ENCODE measurements around the gene HOXB1. TPM values are rescaled to one million over a fixed set of nuclear protein-coding genes. Genes with fewer than 3 reads are reported as not detected.

The HOXB1 gene
- total RNA-seq, 2 experiments from 2014 or later, result not detected

DNA sequence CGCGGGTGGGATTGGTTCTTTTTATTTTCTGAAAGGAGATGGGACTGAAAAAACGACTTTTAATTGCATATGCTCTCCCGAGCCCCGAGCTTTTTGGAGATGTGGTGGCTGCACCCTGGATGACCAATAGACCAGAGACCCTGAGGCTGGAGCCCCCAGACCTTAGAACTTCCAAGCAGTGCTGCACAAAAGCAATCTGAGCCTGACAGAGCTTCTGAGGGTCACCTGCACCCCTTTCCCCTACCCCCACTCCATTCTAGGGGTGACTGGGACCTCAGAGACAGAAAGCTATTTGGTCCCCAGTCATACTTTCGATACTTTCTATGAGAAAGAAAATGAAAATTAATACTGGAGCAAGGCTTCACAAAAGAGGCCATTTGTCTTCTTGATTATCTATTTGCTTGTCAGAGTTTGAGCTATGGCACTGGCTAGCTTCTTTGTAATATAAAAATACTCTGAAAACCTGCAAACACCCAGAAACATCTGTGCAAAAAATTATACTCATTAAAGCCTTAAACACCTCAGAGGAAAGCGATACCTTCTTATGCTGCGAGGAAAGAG is 43.8 kb upstream of the HOXB1 start:
- TF ChIP-seq, protein P1, sequence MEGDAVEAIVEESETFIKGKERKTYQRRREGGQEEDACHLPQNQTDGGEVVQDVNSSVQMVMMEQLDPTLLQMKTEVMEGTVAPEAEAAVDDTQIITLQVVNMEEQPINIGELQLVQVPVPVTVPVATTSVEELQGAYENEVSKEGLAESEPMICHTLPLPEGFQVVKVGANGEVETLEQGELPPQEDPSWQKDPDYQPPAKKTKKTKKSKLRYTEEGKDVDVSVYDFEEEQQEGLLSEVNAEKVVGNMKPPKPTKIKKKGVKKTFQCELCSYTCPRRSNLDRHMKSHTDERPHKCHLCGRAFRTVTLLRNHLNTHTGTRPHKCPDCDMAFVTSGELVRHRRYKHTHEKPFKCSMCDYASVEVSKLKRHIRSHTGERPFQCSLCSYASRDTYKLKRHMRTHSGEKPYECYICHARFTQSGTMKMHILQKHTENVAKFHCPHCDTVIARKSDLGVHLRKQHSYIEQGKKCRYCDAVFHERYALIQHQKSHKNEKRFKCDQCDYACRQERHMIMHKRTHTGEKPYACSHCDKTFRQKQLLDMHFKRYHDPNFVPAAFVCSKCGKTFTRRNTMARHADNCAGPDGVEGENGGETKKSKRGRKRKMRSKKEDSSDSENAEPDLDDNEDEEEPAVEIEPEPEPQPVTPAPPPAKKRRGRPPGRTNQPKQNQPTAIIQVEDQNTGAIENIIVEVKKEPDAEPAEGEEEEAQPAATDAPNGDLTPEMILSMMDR (IDR thresholded peaks at IDR 0.05), result no peak
- Mint-ChIP-seq H3K4me3 (no peak overlapping the region), H3K9me3 (no peaks in the 10 kb centered on the region), H3K36me3 (ENCODE audit: low read depth) (no peaks in the 10 kb centered on the region), H3K27ac (no peak overlapping the region), H3K4me1 (ENCODE audit: low read depth) (peaks cover 27% of the 10 kb centered on the region), H3K27me3 (peaks cover 57% of the 10 kb centered on the region)
- intact Hi-C loops (cut with DNase I, micrococcal nuclease), result no loop called here
- Histone ChIP-seq H3K4me3 (ENCODE audit: low read length) (no peak overlapping the region), H3K27me3 (ENCODE audit: control insufficient read depth in 1 of 2, insufficient read depth in 2 of 2, low read length in 2 of 2) (peaks cover 10 to 15% of the 10 kb centered on the region in 2 experiments), H3K9me3 (ENCODE audit: control insufficient read depth in 1 of 2, insufficient read depth in 1 of 2, low read length in 2 of 2) (no peaks in the 10 kb centered on the region), H3K4me1 (ENCODE audit: insufficient read depth, low read length) (peaks cover 34% of the 10 kb centered on the region), H3K27ac (ENCODE audit: low read depth in 1 of 2, low read length in 2 of 2) (no peak overlapping the region), H3K36me3 (ENCODE audit: insufficient read depth, low read length) (no peaks in the 10 kb centered on the region)
- ChIA-PET CTCF (interaction anchor here (1.0 kb wide), 1 partner anchor 223 kb away, joined by 7 read pairs; no protein-coding TSS in a partner anchor), POLR2A (no interaction called here)
- DNase-seq, result no peak
- no peak for ATAC-seq (ENCODE audit: poor library complexity)

DNA sequence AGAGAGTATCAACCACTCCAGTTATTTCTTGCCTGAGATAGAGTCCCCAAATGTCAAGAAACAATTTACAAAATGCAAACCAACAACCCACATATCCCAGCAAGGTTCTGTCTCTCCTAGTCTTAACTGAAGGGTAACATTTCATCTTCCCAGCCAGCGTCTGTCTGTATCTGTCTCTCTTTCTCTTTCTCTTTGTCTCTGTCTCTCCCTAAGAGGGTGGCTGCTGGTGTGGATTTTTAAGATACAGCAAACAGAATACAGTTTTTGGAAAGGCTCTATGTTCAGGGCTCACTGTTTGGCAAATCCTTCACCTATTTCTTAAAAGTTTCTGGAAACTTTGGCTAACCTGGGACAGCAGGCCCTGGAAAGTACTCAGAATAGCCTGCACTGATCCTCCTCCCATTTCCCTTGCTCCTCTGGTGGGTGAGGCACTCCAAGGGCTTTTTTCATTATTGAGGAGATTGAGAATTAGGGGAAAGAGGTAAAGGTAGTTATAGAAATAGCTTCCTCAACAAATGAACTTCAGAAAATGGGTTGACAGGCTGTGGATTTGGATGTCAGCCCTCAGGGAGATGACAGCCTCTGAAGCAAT is 41.1 kb upstream of the HOXB1 start:
- Histone ChIP-seq H3K4me3 (ENCODE audit: low read length) (no peak overlapping the region), H3K27me3 (ENCODE audit: control insufficient read depth in 1 of 2, insufficient read depth in 2 of 2, low read length in 2 of 2) (peaks cover 3 to 9% of the 10 kb centered on the region in 2 experiments), H3K4me1 (ENCODE audit: insufficient read depth, low read length) (peaks cover 15% of the 10 kb centered on the region), H3K9me3 (ENCODE audit: control insufficient read depth in 1 of 2, insufficient read depth in 1 of 2, low read length in 2 of 2) (no peaks in the 10 kb centered on the region), H3K27ac (ENCODE audit: low read depth in 1 of 2, low read length in 2 of 2) (no peak overlapping the region), H3K36me3 (ENCODE audit: insufficient read depth, low read length) (no peaks in the 10 kb centered on the region)
- Mint-ChIP-seq H3K27ac (no peak overlapping the region), H3K9me3 (no peaks in the 10 kb centered on the region), H3K4me3 (no peak overlapping the region), H3K36me3 (ENCODE audit: low read depth) (no peaks in the 10 kb centered on the region), H3K4me1 (ENCODE audit: low read depth) (peaks cover 9% of the 10 kb centered on the region), H3K27me3 (peaks cover 34% of the 10 kb centered on the region)
- POLR2A ChIA-PET, result no interaction called here
- TF ChIP-seq, protein P1 (IDR thresholded peaks at IDR 0.05), result no peak
- intact Hi-C loops (cut with DNase I, micrococcal nuclease), result no loop called here
- DNase-seq (no peak), ATAC-seq (ENCODE audit: poor library complexity) (no peak)
- CTCF ChIA-PET, result no interaction called here

DNA sequence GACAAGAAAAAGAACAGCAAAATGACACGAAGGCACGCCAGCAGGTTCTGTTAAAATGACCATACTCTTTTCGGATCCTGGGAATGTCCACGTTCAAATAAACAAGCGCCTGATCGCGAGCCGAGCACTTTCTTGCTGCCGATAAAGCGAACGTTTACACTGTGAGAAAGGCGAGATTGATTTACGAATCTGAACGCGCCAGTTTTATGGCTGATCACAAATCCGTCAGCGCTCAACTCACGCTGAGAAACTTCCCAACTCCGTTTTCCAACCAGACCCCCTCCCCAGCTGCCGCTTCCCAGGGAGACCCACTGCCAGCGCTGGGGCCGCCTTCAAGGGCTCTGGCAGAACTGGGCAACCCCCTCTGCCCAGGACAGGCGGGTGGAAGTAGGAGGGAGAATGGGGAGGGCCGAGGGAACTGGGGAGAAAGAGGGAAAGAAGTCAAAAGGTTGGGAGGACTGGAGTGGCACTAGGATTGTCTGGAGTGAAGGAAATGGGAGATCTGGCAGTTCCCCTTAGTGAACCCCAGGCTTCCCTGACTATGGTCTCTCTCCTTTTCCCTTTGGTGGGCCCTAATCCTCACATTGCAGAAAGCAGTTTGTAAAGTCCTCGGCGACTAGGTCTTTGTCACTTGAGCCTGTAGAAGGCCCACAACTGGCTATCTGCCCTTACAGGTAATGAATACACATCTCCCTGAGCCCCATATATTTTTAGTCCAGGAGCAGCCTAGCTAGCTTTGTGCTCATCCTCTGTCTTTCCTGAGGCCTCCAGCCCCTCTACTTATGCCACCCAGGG is 40.4 kb upstream of the HOXB1 start:
- ATAC-seq (ENCODE audit: poor library complexity), result no peak
- peaks cover 10% of the 10 kb centered on the region for H3K4me1 ChIP-seq (ENCODE audit: insufficient read depth, low read length)
- Mint-ChIP-seq H3K4me3 (no peak overlapping the region), H3K4me1 (ENCODE audit: low read depth) (peaks cover 5% of the 10 kb centered on the region), H3K27ac (no peak overlapping the region), H3K27me3 (peaks cover 31% of the 10 kb centered on the region), H3K36me3 (ENCODE audit: low read depth) (no peaks in the 10 kb centered on the region), H3K9me3 (no peaks in the 10 kb centered on the region)
- intact Hi-C loops (cut with DNase I, micrococcal nuclease), result no loop called here
- H3K36me3 ChIP-seq (ENCODE audit: insufficient read depth, low read length), result no peaks in the 10 kb centered on the region
- TF ChIP-seq, protein P1 (IDR thresholded peaks at IDR 0.05), result no peak
- ChIA-PET CTCF (no interaction called here), POLR2A (no interaction called here)
- no peaks in the 10 kb centered on the region for H3K9me3 ChIP-seq (ENCODE audit: control insufficient read depth in 1 of 2, insufficient read depth in 1 of 2, low read length in 2 of 2)
- no peak for DNase-seq
- no peak overlapping the region for H3K27ac ChIP-seq (ENCODE audit: low read depth in 1 of 2, low read length in 2 of 2)
- H3K4me3 ChIP-seq (ENCODE audit: low read length), result no peak overlapping the region
- H3K27me3 ChIP-seq (ENCODE audit: control insufficient read depth in 1 of 2, insufficient read depth in 2 of 2, low read length in 2 of 2), result peaks cover 3 to 9% of the 10 kb centered on the region in 2 experiments

All from CD4-positive, alpha-beta T cell (primary cell).